Gastroesophageal sphincter (tissue), 4 donors: Measurements from ENCODE around the gene KCNT1. TPM values are rescaled to one million over a fixed set of nuclear protein-coding genes. Genes with fewer than 3 reads are reported as not detected.

Source experiments
- ATAC-seq: fragments of 150-250 bp; one replicate; pipeline ENCODE4 v1.9.1; 2016; ENCODE audit warnings: mild to moderate bottlenecking, moderate library complexity
- H3K27ac ChIP-seq, 4 donors: fragments of 200-600 bp; sonication (generic) in 3 of 4; 1 replicate in 3 of 4; 2 replicates in 1 of 4; pipeline ENCODE4 v1.5.1; 2016 to 2019
- H3K27me3 ChIP-seq: fragments of 200-600 bp; sonication (generic); one replicate; pipeline ENCODE4 v1.5.1; 2019
- H3K36me3 ChIP-seq, 2 donors: fragments of 200-600 bp; sonication (generic); one replicate each; pipeline ENCODE4 v1.5.1; 2019; ENCODE audit warnings: control low read depth in 1 of 2
- H3K4me1 ChIP-seq, 3 donors: fragments of 200-600 bp; sonication (generic); 1 replicate in 2 of 3; 2 replicates in 1 of 3; pipeline ENCODE4 v1.5.1; 2016 to 2019; ENCODE audit warnings: control low read depth in 2 of 3
- H3K4me3 ChIP-seq, 2 donors: fragments of 200-600 bp; sonication (generic); one replicate each; pipeline ENCODE4 v1.5.1; 2019; ENCODE audit warnings: mild to moderate bottlenecking in 1 of 2, moderate library complexity in 1 of 2
- H3K9me3 ChIP-seq, 3 donors: fragments of 200-600 bp; sonication (generic); one replicate each; pipeline ENCODE4 v1.5.1; 2017 to 2019; ENCODE audit warnings: control low read depth in 2 of 3
- CTCF ChIP-seq, 4 experiments: fragments of 200-600 bp in 2 of 4; fragments of 450-650 bp in 2 of 4; sonication (generic) in 1 of 4; IDR thresholded peaks; one replicate each; pipeline ENCODE4 v1.5.1; 2017 to 2019; ENCODE audit warnings: antibody characterized with exemption in 4 of 4, mild to moderate bottlenecking in 2 of 4, moderate library complexity in 2 of 4
- EP300 ChIP-seq: sonication (generic); formaldehyde crosslinking; IDR thresholded peaks from one replicate; pipeline ENCODE4 v1.6.1; 2017; ENCODE audit warnings: antibody characterized with exemption, mild to moderate bottlenecking
- POLR2A ChIP-seq, 2 donors: fragments of 450-650 bp; IDR thresholded peaks; one replicate each; pipeline ENCODE4 v1.6.1; 2017; ENCODE audit warnings: antibody characterized with exemption in 2 of 2, mild to moderate bottlenecking in 2 of 2, moderate library complexity in 1 of 2
- POLR2AphosphoS5 ChIP-seq: sonication (generic); formaldehyde crosslinking; IDR thresholded peaks from one replicate; pipeline ENCODE4 v1.6.1; 2017; ENCODE audit warnings: antibody characterized with exemption
- WGBS, 2 donors: methylation state at CpG; one replicate each; pipeline ENCODE4 v1.1.5; 2018; ENCODE audit warnings: low coverage in 1 of 2; 5-methylcytosine and 5-hydroxymethylcytosine counted together
- total RNA-seq, 4 donors: library from RNA; depleted of rRNA; stranded (reverse); fragments of >200 nt; gene quantifications; one replicate each; pipeline ENCODE4 v1.1.0, GENCODE V29; 2016

The KCNT1 gene
- total RNA-seq, 4 donors from 2014 or later = 0.19 TPM; not detected in 3

GRCh38 chr9:135744333-135745070 is 42.5 kb downstream of the KCNT1 start:
- no peak for ATAC-seq
- Histone ChIP-seq H3K4me3 (no peak overlapping the region), H3K36me3 (no peaks in the 10 kb centered on the region), H3K9me3 (no peaks in the 10 kb centered on the region), H3K27ac (no peak overlapping the region), H3K27me3 (peaks cover 93% of the 10 kb centered on the region), H3K4me1 (no peaks in the 10 kb centered on the region)
- 90% methylated on average over 2 of the region's 33 CpGs; no CpG with 5 or more reads in 1 of the 2 donors for WGBS, 2 donors
- TF ChIP-seq POLR2AphosphoS5 = no peak
- TF ChIP-seq EP300 = no peak
- no peak for TF ChIP-seq POLR2A (IDR thresholded peaks at IDR 0.05)
- no peak for TF ChIP-seq CTCF (IDR thresholded peaks at IDR 0.05)

- WGBS, 2 donors = no CpG with 5 or more reads among the region's 21 CpGs
- Histone ChIP-seq H3K27me3 (peaks cover 93% of the 10 kb centered on the region), H3K4me3 (no peak overlapping the region), H3K36me3 (no peaks in the 10 kb centered on the region), H3K9me3 (no peaks in the 10 kb centered on the region), H3K27ac (no peak overlapping the region), H3K4me1 (no peaks in the 10 kb centered on the region)
- ATAC-seq = no peak
- TF ChIP-seq POLR2AphosphoS5 = no peak
- no peak for TF ChIP-seq EP300
- TF ChIP-seq CTCF (IDR thresholded peaks at IDR 0.05) = no peak
- no peak for TF ChIP-seq POLR2A (IDR thresholded peaks at IDR 0.05)
These were observed 43.2 kb downstream of the KCNT1 start for GRCh38 chr9:135745189-135745588.

GRCh38 chr9:135745686-135746324 is 43.8 kb downstream of the KCNT1 start:
- TF ChIP-seq POLR2A (IDR thresholded peaks at IDR 0.05) (no peak), POLR2AphosphoS5 (no peak), CTCF (IDR thresholded peaks at IDR 0.05) (no peak), EP300 (no peak)
- Histone ChIP-seq H3K4me3 (no peak overlapping the region), H3K27me3 (peaks cover 93% of the 10 kb centered on the region), H3K4me1 (no peaks in the 10 kb centered on the region), H3K27ac (no peak overlapping the region), H3K36me3 (no peaks in the 10 kb centered on the region), H3K9me3 (no peaks in the 10 kb centered on the region)
- ATAC-seq = no peak
- WGBS, 2 donors = 40% methylated on average over 1 of the region's 24 CpGs; no CpG with 5 or more reads in 1 of the 2 donors

- Histone ChIP-seq H3K9me3 (no peaks in the 10 kb centered on the region), H3K4me3 (no peak overlapping the region), H3K27me3 (peaks cover 92% of the 10 kb centered on the region), H3K4me1 (no peaks in the 10 kb centered on the region), H3K27ac (no peak overlapping the region), H3K36me3 (no peaks in the 10 kb centered on the region)
- TF ChIP-seq EP300 (no peak), CTCF (IDR thresholded peaks at IDR 0.05) (no peak), POLR2A (IDR thresholded peaks at IDR 0.05) (no peak), POLR2AphosphoS5 (no peak)
- no peak for ATAC-seq
- 63% methylated on average over 4 to 7 of the region's 9 CpGs for WGBS, 2 donors
These were observed 44.6 kb downstream of the KCNT1 start for GRCh38 chr9:135746565-135746964.

GRCh38 chr9:135747311-135747710 is 45.3 kb downstream of the KCNT1 start:
- no peaks in the 10 kb centered on the region for H3K4me1 ChIP-seq
- no peak overlapping the region for H3K27ac ChIP-seq
- no peak overlapping the region for H3K4me3 ChIP-seq
- TF ChIP-seq EP300 = no peak
- ATAC-seq = no peak
- whole genome bisulfite sequencing, 2 donors = 43% methylated on average over 4 of the region's 13 CpGs; no CpG with 5 or more reads in 1 of the 2 donors
- no peaks in the 10 kb centered on the region for H3K36me3 ChIP-seq
- H3K27me3 ChIP-seq = peaks cover 87% of the 10 kb centered on the region
- no peaks in the 10 kb centered on the region for H3K9me3 ChIP-seq
